A673 (cell line): ENCODE results near the gene GAB2. TPM values are rescaled to one million over a fixed set of nuclear protein-coding genes. Genes with fewer than 3 reads are reported as not detected.
"Not testable (repeated sequence)": the region's sequence is repeated elsewhere in the genome, so short reads cannot be mapped to it uniquely, and the experiment has no call there.

Experiments used
- BruUV-seq: library from RNA; stranded (reverse); fragments of 400-500 nt; replicated peaks from 2 replicates; lab custom pipeline; 2021; lab: Mats Ljungman, UMichigan
- CTCF ChIA-PET: fragments of 300-600 bp; sonication (Branson Sonifier 250); formaldehyde crosslinking; loops from one replicate; lab custom pipeline; 2022; ENCODE audit warnings: antibody characterized with exemption; lab: Charles Lee
- POLR2A ChIA-PET: fragments of 300-600 bp; sonication (Branson Sonifier 250); formaldehyde crosslinking; loops from one replicate; lab custom pipeline; 2022; ENCODE audit warnings: antibody characterized with exemption; ENCODE audit not compliant: low non-redundant PET; lab: Charles Lee
- DNase-seq: peaks from one replicate; pipeline ENCODE4 v3.0.0-alpha.2; 2015; ENCODE audit warnings: low spot score
- H3K27ac ChIP-seq: fragments of 200-600 bp; sonication (generic); 2 replicates; pipeline ENCODE4 v1.5.1; 2016; ENCODE audit warnings: mixed run types, low read depth, mild to moderate bottlenecking, mixed read lengths, antibody characterized with exemption, low read length; ENCODE audit not compliant: poor library complexity, severe bottlenecking
- H3K27me3 ChIP-seq: fragments of 200-600 bp; sonication (generic); replicated peaks from 2 replicates; pipeline ENCODE4 v1.6.1; 2017; ENCODE audit warnings: mixed run types, low read depth, mild to moderate bottlenecking, mixed read lengths, antibody characterized with exemption, low read length; ENCODE audit not compliant: insufficient read depth, poor library complexity
- H3K36me3 ChIP-seq: fragments of 200-600 bp; sonication (generic); 2 replicates; pipeline ENCODE4 v1.6.1; 2016; ENCODE audit warnings: mixed run types, mild to moderate bottlenecking, mixed read lengths, antibody characterized with exemption, low read length; ENCODE audit not compliant: insufficient read depth, poor library complexity, severe bottlenecking
- H3K4me1 ChIP-seq: fragments of 200-600 bp; sonication (generic); 2 replicates; pipeline ENCODE4 v1.6.1; 2017; ENCODE audit warnings: mixed run types, mild to moderate bottlenecking, mixed read lengths, antibody characterized with exemption, low read length; ENCODE audit not compliant: insufficient read depth, poor library complexity, severe bottlenecking
- H3K4me3 ChIP-seq: fragments of 200-600 bp; sonication (generic); 2 replicates; pipeline ENCODE4 v1.5.1; 2016; ENCODE audit warnings: low read depth, mixed run types, mild to moderate bottlenecking, mixed read lengths, low read length; ENCODE audit not compliant: poor library complexity, severe bottlenecking
- H3K9me3 ChIP-seq: fragments of 200-600 bp; sonication (generic); 2 replicates; pipeline ENCODE4 v1.6.1; 2016; ENCODE audit warnings: mixed run types, low read depth, mild to moderate bottlenecking, mixed read lengths, antibody characterized with exemption, low read length; ENCODE audit not compliant: poor library complexity, severe bottlenecking
- EZH2 ChIP-seq: fragments of 200-600 bp; sonication (generic); IDR thresholded peaks from 2 replicates; pipeline ENCODE4 v1.6.1; 2017; ENCODE audit warnings: borderline replicate concordance, low read depth, mild to moderate bottlenecking, mixed read lengths, antibody characterized with exemption, low read length; ENCODE audit not compliant: poor library complexity, severe bottlenecking
- intact Hi-C: fragments of 100-400 bp; cut with micrococcal nuclease; formaldehyde crosslinking; loops from one replicate; pipeline ENCODE4 v1.10.0; 2022; ENCODE audit not compliant: unreplicated experiment
- total RNA-seq: library from RNA; stranded (reverse); gene quantifications from 2 replicates; pipeline ENCODE4 v1.2.3, GENCODE V29; 2021
- TF ChIP-seq, protein P1 (sequence below): fragments of 300-800, 200-600 bp; sonication (generic); conservative IDR thresholded peaks from 2 replicates; pipeline ENCODE4 v1.5.1; 2017; ENCODE audit warnings: low read depth, mild to moderate bottlenecking, antibody characterized with exemption, low read length, moderate library complexity, mixed read lengths

Gene GAB2
- total RNA-seq, 1 experiment from 2014 or later = 21.5 TPM

DNA sequence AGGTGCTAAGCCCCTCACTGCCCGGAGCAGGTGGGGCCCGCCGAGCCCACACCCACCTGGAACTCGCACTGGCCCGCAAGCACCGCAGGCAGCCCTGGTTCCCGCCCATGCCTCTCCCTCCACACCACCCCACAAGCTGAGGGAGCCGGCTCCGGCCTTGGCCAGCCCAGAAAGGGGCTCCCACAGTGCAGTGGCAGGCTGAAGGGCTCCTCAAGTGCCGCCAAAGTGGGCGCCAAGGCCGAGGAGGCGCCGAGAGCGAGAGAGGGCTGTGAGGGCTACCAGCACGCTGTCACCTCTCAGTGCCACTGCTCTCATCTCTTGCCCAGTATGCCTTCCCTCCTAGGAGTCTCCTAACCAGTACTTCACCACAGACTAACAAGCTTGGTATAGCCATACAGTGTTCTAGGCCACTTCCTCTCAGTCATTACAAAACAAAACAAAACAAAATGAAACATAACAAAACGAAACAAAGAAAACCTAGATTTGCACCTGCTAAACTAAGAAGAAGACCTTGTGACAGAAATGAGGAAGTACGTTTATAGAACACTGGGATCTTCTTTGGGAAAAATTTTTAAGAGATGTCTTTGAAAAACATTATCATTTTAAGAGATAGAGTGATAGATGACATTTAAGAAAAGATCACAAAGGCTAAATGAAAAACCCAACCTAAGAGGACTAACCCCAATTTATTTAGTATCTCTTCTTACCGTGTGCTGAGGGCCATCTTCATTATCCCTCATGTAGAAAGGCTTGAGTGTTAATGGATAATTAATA, 47.7 kb upstream of the GAB2 start:
- BruUV-seq = no TSS peak
- Histone ChIP-seq H3K36me3 (peaks cover 7% of the 10 kb centered on the region), H3K4me1 (peaks cover 14% of the 10 kb centered on the region), H3K9me3 (no peaks in the 10 kb centered on the region), H3K27me3 (no peaks in the 10 kb centered on the region), H3K4me3 (no peak overlapping the region), H3K27ac (no peak overlapping the region)
- intact Hi-C loops = no loop called here
- DNase-seq = no peak
- CTCF ChIA-PET = no interaction called here
- TF ChIP-seq, protein P1, sequence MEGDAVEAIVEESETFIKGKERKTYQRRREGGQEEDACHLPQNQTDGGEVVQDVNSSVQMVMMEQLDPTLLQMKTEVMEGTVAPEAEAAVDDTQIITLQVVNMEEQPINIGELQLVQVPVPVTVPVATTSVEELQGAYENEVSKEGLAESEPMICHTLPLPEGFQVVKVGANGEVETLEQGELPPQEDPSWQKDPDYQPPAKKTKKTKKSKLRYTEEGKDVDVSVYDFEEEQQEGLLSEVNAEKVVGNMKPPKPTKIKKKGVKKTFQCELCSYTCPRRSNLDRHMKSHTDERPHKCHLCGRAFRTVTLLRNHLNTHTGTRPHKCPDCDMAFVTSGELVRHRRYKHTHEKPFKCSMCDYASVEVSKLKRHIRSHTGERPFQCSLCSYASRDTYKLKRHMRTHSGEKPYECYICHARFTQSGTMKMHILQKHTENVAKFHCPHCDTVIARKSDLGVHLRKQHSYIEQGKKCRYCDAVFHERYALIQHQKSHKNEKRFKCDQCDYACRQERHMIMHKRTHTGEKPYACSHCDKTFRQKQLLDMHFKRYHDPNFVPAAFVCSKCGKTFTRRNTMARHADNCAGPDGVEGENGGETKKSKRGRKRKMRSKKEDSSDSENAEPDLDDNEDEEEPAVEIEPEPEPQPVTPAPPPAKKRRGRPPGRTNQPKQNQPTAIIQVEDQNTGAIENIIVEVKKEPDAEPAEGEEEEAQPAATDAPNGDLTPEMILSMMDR = no peak
- TF ChIP-seq EZH2 = no peak
- POLR2A ChIA-PET = no interaction called here

DNA sequence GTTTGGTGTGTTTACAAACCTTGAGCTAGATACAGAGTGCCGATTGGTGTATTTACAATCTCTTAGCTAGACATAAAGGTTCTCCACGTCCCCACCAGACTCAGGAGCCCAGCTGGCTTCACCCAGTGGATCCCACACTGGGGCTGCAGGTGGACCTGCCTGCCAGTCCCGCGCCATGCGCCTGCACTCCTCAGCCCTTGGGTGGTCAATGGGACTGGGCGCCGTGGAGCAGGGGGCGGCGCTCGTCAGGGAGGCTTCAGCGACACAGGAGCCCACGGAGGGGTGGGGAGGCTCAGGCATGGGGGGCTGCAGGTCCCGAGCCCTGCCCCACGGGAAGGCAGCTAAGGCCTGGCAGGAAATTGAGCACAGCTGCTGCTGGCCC, 47.2 kb upstream of the GAB2 start:
- BruUV-seq, CTCF ChIA-PET, H3K36me3 ChIP-seq: not testable (repeated sequence)

GRCh38 chr11:78460471-78460870, 42.9 kb upstream of the GAB2 start:
- ChIA-PET CTCF (no interaction called here), POLR2A (no interaction called here)
- Histone ChIP-seq H3K36me3 (peaks cover 3% of the 10 kb centered on the region), H3K4me3 (no peak overlapping the region), H3K9me3 (no peaks in the 10 kb centered on the region), H3K27me3 (no peaks in the 10 kb centered on the region), H3K27ac (no peak overlapping the region), H3K4me1 (no peaks in the 10 kb centered on the region)
- DNase-seq = peak; percentile 48
- intact Hi-C loops = no loop called here
- TF ChIP-seq EZH2 = no peak
- TF ChIP-seq, protein P1 = no peak
- no TSS peak for BruUV-seq

More for the DNA sequence above, 47.2 kb upstream of the GAB2 start:
- POLR2A ChIA-PET, H3K27me3 ChIP-seq, H3K9me3 ChIP-seq, DNase-seq, H3K27ac ChIP-seq, intact Hi-C loops, H3K4me3 ChIP-seq: not testable (repeated sequence)
- peaks cover 10% of the 10 kb centered on the region for H3K4me1 ChIP-seq

DNA sequence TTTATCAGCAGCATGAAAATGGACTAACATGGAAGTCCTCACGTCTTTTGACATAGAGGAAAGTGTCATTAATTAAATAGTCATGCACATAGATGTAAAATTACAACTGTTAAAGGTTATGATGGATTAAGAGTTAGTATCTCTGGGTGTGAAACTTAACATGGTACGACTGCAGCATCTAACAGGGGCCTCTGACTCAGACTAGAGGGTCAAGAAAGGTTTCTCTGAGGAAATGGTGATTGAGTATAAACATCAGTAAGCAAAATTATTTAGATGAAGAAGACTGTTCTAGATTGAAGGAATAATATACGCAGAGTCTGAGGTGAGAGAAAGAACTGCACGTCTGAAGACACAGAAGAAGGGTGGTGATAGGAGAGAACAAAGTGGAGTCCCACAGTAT, 42.1 kb upstream of the GAB2 start:
- CTCF ChIA-PET = no interaction called here
- DNase-seq = no peak
- POLR2A ChIA-PET = no interaction called here
- H3K9me3 ChIP-seq = no peaks in the 10 kb centered on the region
- H3K4me3 ChIP-seq = no peak overlapping the region
- H3K27ac ChIP-seq = no peak overlapping the region
- H3K27me3 ChIP-seq = no peaks in the 10 kb centered on the region
- no TSS peak for BruUV-seq
- intact Hi-C loops = no loop called here
- TF ChIP-seq, protein P1 = no peak
- TF ChIP-seq EZH2 = no peak
- H3K4me1 ChIP-seq = no peaks in the 10 kb centered on the region
- no peaks in the 10 kb centered on the region for H3K36me3 ChIP-seq
